Measurements from ENCODE around the gene ELF2. TPM values are rescaled to one million over a fixed set of nuclear protein-coding genes. Genes with fewer than 3 reads are reported as not detected.

The ELF2 gene
- total and polyA plus RNA-seq, 2 of the 8 experiments (the other 6 are each of a cell fraction or from before 2014, with no cell fraction given), result 21.1 to 44.3 TPM

- TF ChIP-seq RBBP5 (IDR thresholded peaks at IDR 0.05; ENCODE audit: borderline replicate concordance, low read depth, low read length) (no peak), E2F6 (IDR thresholded peaks at IDR 0.05) (no peak), KDM5A (IDR thresholded peaks at IDR 0.05; ENCODE audit: low read length) (no peak), RFX5 (IDR thresholded peaks at IDR 0.05; ENCODE audit: borderline replicate concordance, low read depth, low read length) (no peak), CHD7 (IDR thresholded peaks at IDR 0.05; ENCODE audit: insufficient replicate concordance, low read length) (no peak)
These were observed 29.9 kb downstream of the ELF2 start (continued) for GRCh38 chr4:139146926-139147629.
